Smooth muscle cell (in vitro differentiated cells): ENCODE data around the gene GNB3. TPM values are rescaled to one million over a fixed set of nuclear protein-coding genes. Genes with fewer than 3 reads are reported as not detected.
"Not testable (repeated sequence)": the region's sequence is repeated elsewhere in the genome, so short reads cannot be mapped to it uniquely, and the experiment has no call there.

Source experiments
- DNase-seq: peaks from one replicate; lab custom pipeline; 2025; ENCODE audit not compliant: unreplicated experiment; lab: John Stamatoyannopoulos, UW
- H2AFZ ChIP-seq: fragments of 200-600 bp; sonication (generic); 2 replicates; pipeline ENCODE4 v1.6.0; 2016; ENCODE audit warnings: antibody characterized with exemption, low read depth, mild to moderate bottlenecking
- H3F3A ChIP-seq: fragments of 200-600 bp; sonication (generic); 2 replicates; pipeline ENCODE4 v1.6.0; 2017; ENCODE audit warnings: antibody characterized with exemption, low read depth
- H3K27ac ChIP-seq: fragments of 200-600 bp; sonication (generic); 2 replicates; pipeline ENCODE4 v1.5.1; 2016; ENCODE audit warnings: low read depth, mild to moderate bottlenecking
- H3K27me3 ChIP-seq: fragments of 200-600 bp; sonication (generic); 2 replicates; pipeline ENCODE4 v1.6.1; 2016; ENCODE audit warnings: low read depth, mild to moderate bottlenecking
- H3K36me3 ChIP-seq: fragments of 200-600 bp; sonication (generic); 2 replicates; pipeline ENCODE4 v1.5.1; 2016; ENCODE audit warnings: low read depth
- H3K4me1 ChIP-seq: fragments of 200-600 bp; sonication (generic); 2 replicates; pipeline ENCODE4 v1.5.1; 2016; ENCODE audit warnings: low read depth
- H3K4me2 ChIP-seq: fragments of 200-600 bp; sonication (generic); 2 replicates; pipeline ENCODE4 v1.6.0; 2016; ENCODE audit warnings: mild to moderate bottlenecking
- H3K4me3 ChIP-seq: fragments of 200-600 bp; sonication (generic); 2 replicates; pipeline ENCODE4 v1.5.1; 2016; ENCODE audit warnings: mild to moderate bottlenecking
- H3K79me2 ChIP-seq: fragments of 200-600 bp; sonication (generic); 2 replicates; pipeline ENCODE4 v1.6.0; 2016; ENCODE audit warnings: low read depth, mild to moderate bottlenecking
- H3K9ac ChIP-seq: fragments of 200-600 bp; sonication (generic); 2 replicates; pipeline ENCODE4 v1.6.0; 2016; ENCODE audit warnings: low read depth
- H3K9me3 ChIP-seq: fragments of 200-600 bp; sonication (generic); replicated peaks from 2 replicates; pipeline ENCODE4 v1.5.1; 2016; ENCODE audit warnings: low read depth
- H4K20me1 ChIP-seq: fragments of 200-600 bp; sonication (generic); 2 replicates; pipeline ENCODE4 v1.6.0; 2016; ENCODE audit warnings: low read depth
- CTCF ChIP-seq: fragments of 200-600 bp; sonication (generic); IDR thresholded peaks from 2 replicates; pipeline ENCODE4 v1.5.1; 2017; ENCODE audit warnings: borderline replicate concordance, mild to moderate bottlenecking, antibody characterized with exemption; ENCODE audit not compliant: insufficient read depth, poor library complexity, severe bottlenecking
- WGBS: methylation state at CpG from one replicate; pipeline ENCODE4 v1.1.7; 2016; ENCODE audit warnings: low lambda C conversion rate; 5-methylcytosine and 5-hydroxymethylcytosine counted together
- polyA plus RNA-seq: library from polyadenylated mRNA; unstranded; fragments of >200 nt; fragmentation: Nextera tagmentation; extraction: Ambion mirVana; gene quantifications from 2 replicates; pipeline ENCODE4 v1.2.1, GENCODE V29; 2016
- total RNA-seq: library from RNA; depleted of rRNA; stranded (reverse); fragments of >200 nt; gene quantifications from 2 replicates; pipeline ENCODE4 v1.2.3, GENCODE V29; 2014

The GNB3 gene
- total and polyA plus RNA-seq, 2 experiments from 2014 or later = 6.2 to 6.3 TPM

GRCh38 chr12:6890789-6891645, 50.3 kb downstream of the GNB3 start:
- no peaks in the 10 kb centered on the region for H3K36me3 ChIP-seq
- 6% methylated on average over 50 of the region's 68 CpGs for WGBS

DNA sequence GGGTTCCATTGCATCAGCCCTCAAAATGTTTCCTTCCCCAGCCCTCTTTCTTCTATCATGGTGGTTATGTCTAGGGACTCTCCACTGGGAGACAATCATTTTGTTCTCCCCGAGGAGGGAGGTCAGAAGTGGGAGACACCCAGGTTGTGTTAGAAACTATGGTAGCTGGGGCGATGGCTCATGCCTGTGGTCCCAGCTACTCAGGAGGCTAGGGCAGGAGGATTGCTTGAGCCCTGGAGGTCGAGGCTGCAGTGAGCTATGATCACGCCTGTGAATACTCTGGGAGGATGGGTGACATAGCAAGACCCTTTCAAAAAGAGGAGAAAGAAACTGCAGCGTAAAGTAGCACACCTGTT, 50.9 kb downstream of the GNB3 start:
- Histone ChIP-seq H3K4me1 (peaks cover 16% of the 10 kb centered on the region), H3K9ac (peak overlapping the region; percentile 82), H3K27me3 (no peaks in the 10 kb centered on the region), H3K27ac (peak overlapping the region; percentile 90), H2AFZ (peak overlapping the region; percentile 96), H3K4me3 (peak overlapping the region; percentile 59), H3K79me2 (no peaks in the 10 kb centered on the region), H3K9me3 (no peaks in the 10 kb centered on the region), H3K36me3 (no peaks in the 10 kb centered on the region), H3F3A (no peaks in the 10 kb centered on the region), H4K20me1 (no peaks in the 10 kb centered on the region), H3K4me2 (peak overlapping the region; percentile 96)
- 92% methylated on average over 5 of the region's 5 CpGs for WGBS
- DNase-seq = no peak
- no peak for TF ChIP-seq CTCF

More at GRCh38 chr12:6890789-6891645, 50.3 kb downstream of the GNB3 start:
- Histone ChIP-seq H3K27me3 (no peaks in the 10 kb centered on the region), H3K79me2 (no peaks in the 10 kb centered on the region), H3F3A (no peaks in the 10 kb centered on the region), H3K9me3 (no peaks in the 10 kb centered on the region), H3K4me2 (peak overlapping the region; percentile 96), H3K27ac (peak overlapping the region; percentile 90), H3K4me1 (peaks cover 16% of the 10 kb centered on the region), H4K20me1 (no peaks in the 10 kb centered on the region), H2AFZ (peak overlapping the region; percentile 96), H3K9ac (peak overlapping the region; percentile 82), H3K4me3 (peak overlapping the region; percentile 59)
- peak; percentile 65 for TF ChIP-seq CTCF
- DNase-seq = peak; percentile 95

- not testable (repeated sequence) for H3K79me2 ChIP-seq, H3K27me3 ChIP-seq, DNase-seq, H3K36me3 ChIP-seq, H3K4me2 ChIP-seq, H3K9ac ChIP-seq, H3K27ac ChIP-seq, H3K4me3 ChIP-seq, H3K9me3 ChIP-seq, H4K20me1 ChIP-seq, H2AFZ ChIP-seq, H3F3A ChIP-seq
- H3K4me1 ChIP-seq = peaks cover 11% of the 10 kb centered on the region
- 98% methylated on average over 3 of the region's 3 CpGs for WGBS
Observed at GRCh38 chr12:6892683-6893082, 52.0 kb downstream of the GNB3 start.

DNA sequence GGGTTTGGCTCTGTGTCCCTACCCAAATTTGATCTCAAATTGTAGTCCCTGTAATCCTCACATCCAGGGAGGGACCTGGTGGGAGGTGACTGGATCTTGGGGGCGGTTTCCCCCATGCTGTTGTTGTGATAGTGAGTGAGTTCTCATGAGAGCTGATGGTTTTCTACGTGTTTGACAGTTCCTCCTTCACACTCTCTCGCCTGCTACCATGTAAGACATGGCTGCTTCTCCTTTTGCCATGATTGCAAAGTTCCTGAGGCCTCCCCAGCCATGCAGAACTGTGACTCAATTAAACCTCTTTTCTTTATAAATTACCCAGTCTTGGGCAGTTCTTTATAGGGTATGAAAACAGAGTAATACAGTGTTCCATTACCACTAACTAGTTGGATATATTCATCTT, 53.6 kb downstream of the GNB3 start:
- H3K79me2 ChIP-seq = no peaks in the 10 kb centered on the region
- WGBS = 88% methylated on average over 3 of the region's 3 CpGs

More for the DNA sequence above, 53.6 kb downstream of the GNB3 start:
- Histone ChIP-seq H3K36me3 (no peaks in the 10 kb centered on the region), H3K4me2 (no peak overlapping the region), H3K9me3 (no peaks in the 10 kb centered on the region), H3K4me3 (no peak overlapping the region), H3K9ac (no peak overlapping the region), H3K27me3 (no peaks in the 10 kb centered on the region), H3K4me1 (peaks cover 11% of the 10 kb centered on the region), H4K20me1 (no peaks in the 10 kb centered on the region), H2AFZ (no peak overlapping the region), H3F3A (no peaks in the 10 kb centered on the region), H3K27ac (no peak overlapping the region)
- no peak for TF ChIP-seq CTCF
- DNase-seq = no peak

Other genes starting within 250 kb of the GNB3 start
- 172 and 176 TPM in 2 replicates for gene CHD4, start 233.5 kb upstream of the GNB3 start, total RNA-seq
- 87.5 and 122 TPM in 2 replicates for gene CHD4, start 233.5 kb upstream of the GNB3 start, polyA plus RNA-seq
- gene LPAR5, start 205.0 kb upstream of the GNB3 start, total RNA-seq = 2.0 and 4.4 TPM in 2 replicates
- gene LPAR5, start 205.0 kb upstream of the GNB3 start, polyA plus RNA-seq = 1.3 and 1.8 TPM in 2 replicates
- not detected in 2 replicates for gene ACRBP, start 193.5 kb upstream of the GNB3 start, total RNA-seq
- 0.82 TPM in 1 of 2 replicates, not detected in the other for gene ACRBP, start 193.5 kb upstream of the GNB3 start, polyA plus RNA-seq
- gene ING4, start 177.8 kb upstream of the GNB3 start, total RNA-seq = 24.8 and 45.0 TPM in 2 replicates
- gene ING4, start 177.8 kb upstream of the GNB3 start, polyA plus RNA-seq = 27.0 and 33.5 TPM in 2 replicates
- 30.0 and 31.0 TPM in 2 replicates for gene ZNF384, start 151.6 kb upstream of the GNB3 start, total RNA-seq
- 36.1 and 38.6 TPM in 2 replicates for gene ZNF384, start 151.6 kb upstream of the GNB3 start, polyA plus RNA-seq
- 1.4 TPM in 1 of 2 replicates, not detected in the other for gene PIANP, start 140.1 kb upstream of the GNB3 start, total RNA-seq
- gene PIANP, start 140.1 kb upstream of the GNB3 start, polyA plus RNA-seq = 2.8 and 3.8 TPM in 2 replicates
- 56.6 and 59.6 TPM in 2 replicates for gene COPS7A, start 116.9 kb upstream of the GNB3 start, total RNA-seq
- 78.0 and 105 TPM in 2 replicates for gene COPS7A, start 116.9 kb upstream of the GNB3 start, polyA plus RNA-seq
- gene MLF2, start 87.8 kb upstream of the GNB3 start, total RNA-seq = 182 and 185 TPM in 2 replicates
- 381 and 398 TPM in 2 replicates for gene MLF2, start 87.8 kb upstream of the GNB3 start, polyA plus RNA-seq
- 115 and 125 TPM in 2 replicates for gene PTMS, start 74.6 kb upstream of the GNB3 start, total RNA-seq
- 379 and 381 TPM in 2 replicates for gene PTMS, start 74.6 kb upstream of the GNB3 start, polyA plus RNA-seq
- gene LAG3, start 68.4 kb upstream of the GNB3 start, total RNA-seq = 0.18 and 1.0 TPM in 2 replicates
- 1.7 and 3.7 TPM in 2 replicates for gene LAG3, start 68.4 kb upstream of the GNB3 start, polyA plus RNA-seq
- 0.13 and 0.22 TPM in 2 replicates for gene CD4, start 51.4 kb upstream of the GNB3 start, total RNA-seq
- gene CD4, start 51.4 kb upstream of the GNB3 start, polyA plus RNA-seq = 1.3 and 2.5 TPM in 2 replicates
- gene GPR162, start 19.1 kb upstream of the GNB3 start, total RNA-seq = 0.76 and 2.9 TPM in 2 replicates
- 2.1 and 3.0 TPM in 2 replicates for gene GPR162, start 19.1 kb upstream of the GNB3 start, polyA plus RNA-seq
- gene P3H3, start 12.5 kb upstream of the GNB3 start, total RNA-seq = 36.7 and 42.8 TPM in 2 replicates
- gene P3H3, start 12.5 kb upstream of the GNB3 start, polyA plus RNA-seq = 106 and 108 TPM in 2 replicates
- gene CDCA3, start 10.4 kb downstream of the GNB3 start, total RNA-seq = 5.3 and 7.4 TPM in 2 replicates
- gene CDCA3, start 10.4 kb downstream of the GNB3 start, polyA plus RNA-seq = 9.4 and 10.6 TPM in 2 replicates
- 51.3 and 52.5 TPM in 2 replicates for gene USP5, start 11.2 kb downstream of the GNB3 start, total RNA-seq
- gene USP5, start 11.2 kb downstream of the GNB3 start, polyA plus RNA-seq = 63.1 and 64.9 TPM in 2 replicates
- gene TPI1, start 26.6 kb downstream of the GNB3 start, total RNA-seq = 1,112 and 1,199 TPM in 2 replicates
- 2,097 and 2,100 TPM in 2 replicates for gene TPI1, start 26.6 kb downstream of the GNB3 start, polyA plus RNA-seq
- gene SPSB2, start 32.4 kb downstream of the GNB3 start, total RNA-seq = 2.3 and 2.5 TPM in 2 replicates
- gene SPSB2, start 32.4 kb downstream of the GNB3 start, polyA plus RNA-seq = 5.9 and 7.9 TPM in 2 replicates
- gene LRRC23, start 63.9 kb downstream of the GNB3 start, total RNA-seq = 14.2 and 19.9 TPM in 2 replicates
- 13.7 and 19.5 TPM in 2 replicates for gene LRRC23, start 63.9 kb downstream of the GNB3 start, polyA plus RNA-seq
- gene ENO2, start 73.7 kb downstream of the GNB3 start, total RNA-seq = 52.5 and 58.8 TPM in 2 replicates
- 105 and 127 TPM in 2 replicates for gene ENO2, start 73.7 kb downstream of the GNB3 start, polyA plus RNA-seq
- gene ATN1, start 87.0 kb downstream of the GNB3 start, total RNA-seq = 9.9 and 30.4 TPM in 2 replicates
- 28.8 and 36.1 TPM in 2 replicates for gene ATN1, start 87.0 kb downstream of the GNB3 start, polyA plus RNA-seq
- not detected in 2 replicates for gene RNU7-1, start 102.9 kb downstream of the GNB3 start, total RNA-seq
- not detected in 2 replicates for gene RNU7-1, start 102.9 kb downstream of the GNB3 start, polyA plus RNA-seq
- gene C12orf57, start 103.1 kb downstream of the GNB3 start, total RNA-seq = 433 and 494 TPM in 2 replicates
- 360 and 397 TPM in 2 replicates for gene C12orf57, start 103.1 kb downstream of the GNB3 start, polyA plus RNA-seq
- 4.3 and 5.5 TPM in 2 replicates for gene PTPN6, start 110.4 kb downstream of the GNB3 start, total RNA-seq
- 2.8 and 8.7 TPM in 2 replicates for gene PTPN6, start 110.4 kb downstream of the GNB3 start, polyA plus RNA-seq
- 148 and 162 TPM in 2 replicates for gene PHB2, start 129.7 kb downstream of the GNB3 start, total RNA-seq
- 139 and 155 TPM in 2 replicates for gene PHB2, start 129.7 kb downstream of the GNB3 start, polyA plus RNA-seq
- 21.9 and 26.5 TPM in 2 replicates for gene EMG1, start 130.0 kb downstream of the GNB3 start, total RNA-seq
- 54.4 and 62.0 TPM in 2 replicates for gene EMG1, start 130.0 kb downstream of the GNB3 start, polyA plus RNA-seq
- gene LPCAT3, start 177.6 kb downstream of the GNB3 start, total RNA-seq = 16.9 and 28.3 TPM in 2 replicates
- gene LPCAT3, start 177.6 kb downstream of the GNB3 start, polyA plus RNA-seq = 34.3 and 35.9 TPM in 2 replicates
- 38.5 and 65.7 TPM in 2 replicates for gene C1S, start 219.8 kb downstream of the GNB3 start, total RNA-seq
- gene C1S, start 219.8 kb downstream of the GNB3 start, polyA plus RNA-seq = 61.1 and 69.2 TPM in 2 replicates